C4-2B (cell line): Measurements from ENCODE around the gene RCN1.

ENCODE experiments used
- H3K27ac ChIP-seq: fragments of 450-650 bp; 2 replicates; pipeline ENCODE4 v1.5.1; 2017
- CTCF ChIP-seq: fragments of 450-650 bp; conservative IDR thresholded peaks from 2 replicates; pipeline ENCODE4 v1.5.1; 2017; ENCODE audit warnings: mild to moderate bottlenecking
- ZFX ChIP-seq: fragments of 450-650 bp; IDR thresholded peaks from 2 replicates; pipeline ENCODE4 v1.6.1; 2017

Gene RCN1

GRCh38 chr11:32154275-32154674 lies 63.4 kb downstream of the RCN1 start:
- H3K27ac ChIP-seq: no peak overlapping the region
- TF ChIP-seq ZFX (no peak), CTCF (peak; percentile 17; the same call in 1 of the 2 replicates)
